HFF-Myc (cell line): Measurements from ENCODE around the gene APPL2.

Source experiments
- DNase-seq: peaks from one replicate; pipeline ENCODE4 v3.0.0-alpha.2; 2011; ENCODE audit warnings: low read depth; ENCODE audit errors: extremely low read depth
- H3K4me3 ChIP-seq: replicated peaks from 2 replicates; pipeline ENCODE4 v1.5.1; 2011; ENCODE audit warnings: low read depth, mild to moderate bottlenecking, control low read depth, low read length
- TF ChIP-seq, protein P1 (sequence below): IDR thresholded peaks from 2 replicates; pipeline ENCODE4 v1.5.1; 2012; ENCODE audit warnings: mild to moderate bottlenecking, low read depth, low read length, control low read depth; ENCODE audit errors: missing control alignments

Gene APPL2

DNA sequence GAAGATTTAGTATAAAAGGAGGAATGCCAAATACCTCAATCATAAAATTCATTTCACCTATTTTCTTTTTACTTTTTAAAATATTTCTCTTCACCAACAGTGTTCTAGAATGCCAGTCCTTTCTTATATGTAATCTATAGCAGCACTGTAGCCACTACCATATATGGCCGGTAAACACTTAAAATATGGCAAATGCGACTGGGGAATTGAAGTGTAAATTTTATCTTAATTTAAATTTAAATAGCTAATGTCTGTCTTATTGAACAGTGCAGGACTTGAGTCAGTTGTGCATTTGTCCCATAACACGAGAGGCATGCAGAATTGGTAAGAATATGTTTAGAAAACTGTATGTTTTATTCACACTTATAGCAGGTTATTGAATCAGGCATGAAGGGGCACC lies 78.4 kb downstream of the APPL2 start:
- no peak for DNase-seq
- TF ChIP-seq, protein P1, sequence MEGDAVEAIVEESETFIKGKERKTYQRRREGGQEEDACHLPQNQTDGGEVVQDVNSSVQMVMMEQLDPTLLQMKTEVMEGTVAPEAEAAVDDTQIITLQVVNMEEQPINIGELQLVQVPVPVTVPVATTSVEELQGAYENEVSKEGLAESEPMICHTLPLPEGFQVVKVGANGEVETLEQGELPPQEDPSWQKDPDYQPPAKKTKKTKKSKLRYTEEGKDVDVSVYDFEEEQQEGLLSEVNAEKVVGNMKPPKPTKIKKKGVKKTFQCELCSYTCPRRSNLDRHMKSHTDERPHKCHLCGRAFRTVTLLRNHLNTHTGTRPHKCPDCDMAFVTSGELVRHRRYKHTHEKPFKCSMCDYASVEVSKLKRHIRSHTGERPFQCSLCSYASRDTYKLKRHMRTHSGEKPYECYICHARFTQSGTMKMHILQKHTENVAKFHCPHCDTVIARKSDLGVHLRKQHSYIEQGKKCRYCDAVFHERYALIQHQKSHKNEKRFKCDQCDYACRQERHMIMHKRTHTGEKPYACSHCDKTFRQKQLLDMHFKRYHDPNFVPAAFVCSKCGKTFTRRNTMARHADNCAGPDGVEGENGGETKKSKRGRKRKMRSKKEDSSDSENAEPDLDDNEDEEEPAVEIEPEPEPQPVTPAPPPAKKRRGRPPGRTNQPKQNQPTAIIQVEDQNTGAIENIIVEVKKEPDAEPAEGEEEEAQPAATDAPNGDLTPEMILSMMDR, result no peak
- H3K4me3 ChIP-seq, result no peak overlapping the region

- H3K4me3 ChIP-seq, result no peak overlapping the region
- no peak for DNase-seq
- TF ChIP-seq, protein P1, result no peak
Measured at GRCh38 chr12:105156260-105156659, 79.7 kb downstream of the APPL2 start.

- TF ChIP-seq, protein P1, result no peak
Measured at GRCh38 chr12:105142259-105142658, 93.7 kb downstream of the APPL2 start.

DNA sequence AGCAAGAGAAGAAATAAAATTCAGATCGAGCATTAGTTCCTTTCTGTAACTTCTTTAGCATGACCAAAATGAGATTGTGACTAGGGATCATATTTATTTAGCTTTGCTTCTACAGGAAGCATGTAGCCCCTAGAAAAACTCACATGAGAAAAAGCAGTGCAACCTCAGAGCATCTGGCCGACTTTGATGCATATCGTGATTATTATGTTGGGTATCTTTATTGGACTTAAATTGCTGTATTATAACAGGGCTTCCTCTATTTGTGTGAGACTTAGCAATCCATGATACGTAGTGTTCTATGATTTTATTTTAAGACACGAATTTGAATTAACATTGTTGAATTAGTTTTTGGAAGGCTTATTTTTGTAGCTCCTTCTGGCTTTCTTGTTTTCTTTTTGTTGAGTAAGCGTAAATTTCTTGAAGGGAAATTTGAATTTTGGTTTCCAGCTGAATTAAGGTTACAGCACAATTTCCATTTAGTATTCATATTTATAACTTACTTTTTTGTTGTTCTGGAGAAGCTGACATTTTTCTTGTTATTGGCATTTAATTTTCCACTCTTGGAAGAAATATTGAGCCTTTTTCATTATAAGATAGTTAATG lies 94.6 kb downstream of the APPL2 start:
- TF ChIP-seq, protein P1, result no peak
- H3K4me3 ChIP-seq, result no peak overlapping the region
- no peak for DNase-seq

More at GRCh38 chr12:105142259-105142658, 93.7 kb downstream of the APPL2 start:
- no peak overlapping the region for H3K4me3 ChIP-seq
- no peak for DNase-seq

DNA sequence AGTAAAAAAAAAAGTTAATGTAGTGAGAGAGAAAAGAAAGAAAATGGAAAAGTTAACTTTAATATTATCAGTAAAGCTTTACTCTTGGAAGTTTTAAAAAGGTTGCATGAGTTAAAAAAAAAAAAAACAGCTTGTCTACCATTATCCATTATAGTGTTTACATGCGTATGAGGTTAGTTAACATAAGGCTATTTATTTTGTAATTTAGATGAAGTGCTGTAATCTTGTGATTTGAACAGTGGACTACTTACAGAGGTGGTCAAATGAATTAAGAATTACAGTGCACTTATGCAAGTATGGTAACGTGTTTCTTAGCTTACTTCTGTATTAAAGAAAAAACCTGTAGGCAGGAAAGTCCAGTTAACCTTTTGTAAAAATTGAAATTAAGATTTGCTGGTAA lies 97.7 kb downstream of the APPL2 start:
- TF ChIP-seq, protein P1, result no peak
- no peak overlapping the region for H3K4me3 ChIP-seq
- no peak for DNase-seq
